GM19023 (cell line): ENCODE measurements around the gene ABCB1.
"Not testable (repeated sequence)": the region's sequence is repeated elsewhere in the genome, so short reads cannot be mapped to it uniquely, and the experiment has no call there.

Source experiments
- ATAC-seq: cut with Tn5 transposase; IDR thresholded peaks from one replicate; pipeline ENCODE4 v1.9.1; 2021; ENCODE audit warnings: mild to moderate bottlenecking, moderate library complexity; ENCODE audit not compliant: unreplicated experiment

ABCB1 gene

DNA sequence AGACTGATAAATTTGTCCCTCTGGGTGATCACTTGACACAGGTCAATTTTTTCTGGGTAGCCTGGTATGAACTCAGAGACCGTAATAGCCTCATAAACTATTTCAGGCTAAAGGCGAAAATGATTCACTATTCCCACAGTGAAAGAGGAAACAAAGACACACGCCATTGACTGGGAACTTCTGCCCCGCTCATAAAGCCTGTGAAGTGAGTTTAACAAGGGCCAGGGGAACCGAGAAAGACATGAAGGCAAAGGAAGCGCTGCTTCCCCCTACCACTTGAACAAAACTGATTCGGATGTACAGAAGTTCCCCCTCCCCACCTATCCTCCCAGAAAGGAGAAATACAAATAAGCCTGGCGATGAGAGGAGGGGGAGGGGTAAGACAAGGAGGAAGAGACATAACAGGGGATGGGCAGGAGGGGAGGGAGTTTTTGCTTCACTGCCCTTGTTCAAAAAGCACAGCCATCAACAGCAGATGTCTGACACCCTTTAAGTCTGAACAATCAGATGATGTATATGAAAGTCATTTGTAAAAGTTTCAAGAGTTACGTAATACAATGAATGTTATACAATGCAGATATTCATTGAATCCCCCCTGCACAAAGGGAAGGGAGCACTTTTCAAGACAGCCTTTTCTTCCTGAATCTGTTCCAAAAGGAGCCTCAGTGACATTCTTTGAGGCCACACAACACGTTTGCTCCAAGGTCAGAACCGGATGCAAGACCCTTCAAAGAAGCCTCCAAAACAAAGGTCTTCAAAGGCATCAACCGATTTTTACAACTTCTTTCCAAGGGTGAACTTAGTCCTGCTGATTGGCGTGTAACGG is 125.9 kb downstream of the ABCB1 start:
- ATAC-seq: peak; percentile 67

DNA sequence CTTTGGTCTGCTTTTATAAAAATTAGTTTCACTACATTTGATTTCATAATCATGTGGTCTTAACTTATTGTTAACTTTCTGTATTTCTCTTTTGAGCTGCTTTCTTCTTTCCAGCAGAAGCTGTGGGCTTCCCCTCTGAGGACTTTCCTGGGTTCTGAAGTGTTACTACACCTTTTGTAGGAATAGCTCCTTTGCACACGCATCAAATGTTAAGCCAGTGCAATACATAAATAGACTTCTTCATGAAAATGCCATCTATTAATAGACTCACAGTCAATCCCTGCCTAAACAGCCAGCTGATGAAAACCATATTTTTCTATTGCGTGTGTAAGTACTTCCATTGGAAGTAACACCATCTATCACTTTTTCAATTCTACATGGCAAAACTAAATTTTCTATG is 126.7 kb downstream of the ABCB1 start:
- no peak for ATAC-seq

DNA sequence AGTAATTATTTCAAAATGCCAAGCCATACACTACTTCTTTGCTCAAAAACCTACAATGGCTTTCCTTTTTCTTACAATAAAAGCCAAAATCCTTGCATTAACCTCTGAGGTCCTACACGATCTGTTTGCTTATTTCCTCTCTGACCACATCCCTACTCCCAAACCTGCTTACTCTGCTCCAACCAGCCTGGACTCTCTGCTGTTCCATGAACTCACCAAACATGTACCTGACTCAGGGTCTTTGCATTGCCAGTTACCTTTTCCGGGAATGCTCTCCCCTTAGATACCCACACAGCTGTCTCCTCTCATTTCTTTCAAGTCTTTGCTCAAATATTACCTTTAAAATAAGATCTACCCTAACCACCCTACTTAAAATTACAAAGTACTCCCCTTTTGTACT is 127.5 kb downstream of the ABCB1 start:
- ATAC-seq: no peak

DNA sequence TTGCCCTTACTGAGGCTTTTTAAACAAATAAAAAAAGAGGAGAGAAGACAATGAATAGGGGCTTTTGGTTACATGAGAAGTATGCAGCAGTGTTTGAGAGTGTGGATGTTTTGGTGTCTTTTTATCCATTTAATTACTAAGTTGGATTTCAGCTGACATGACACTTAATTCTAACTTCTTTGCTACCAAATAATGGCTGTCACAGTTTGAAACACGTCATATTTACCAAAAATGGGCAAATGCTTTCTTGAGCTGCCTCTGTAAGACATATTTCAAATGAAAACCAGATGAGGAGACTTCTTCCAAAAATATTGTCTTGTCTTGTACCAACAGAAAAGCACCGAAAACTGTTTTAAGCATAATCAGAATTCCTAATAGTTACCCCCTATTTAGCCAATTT is 129.2 kb downstream of the ABCB1 start:
- no peak for ATAC-seq

DNA sequence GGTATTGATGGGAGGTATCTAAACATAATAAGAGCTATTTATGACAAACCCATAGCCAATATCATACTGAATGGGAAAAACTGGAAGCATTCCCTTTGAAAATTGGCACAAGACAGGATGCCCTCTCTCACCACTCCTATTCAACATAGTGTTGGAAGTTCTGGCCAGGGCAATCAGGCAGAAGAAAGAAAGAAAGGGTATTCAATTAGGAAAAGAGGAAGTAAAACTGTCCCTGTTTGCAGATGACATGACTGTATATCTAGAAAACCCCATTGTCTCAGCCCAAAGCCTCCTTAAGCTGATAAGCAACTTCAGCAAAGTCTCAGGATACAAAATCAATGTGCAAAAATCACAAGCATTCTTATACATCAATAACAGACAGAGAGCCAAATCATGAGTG is 131.5 kb downstream of the ABCB1 start:
- not testable (repeated sequence) for ATAC-seq

DNA sequence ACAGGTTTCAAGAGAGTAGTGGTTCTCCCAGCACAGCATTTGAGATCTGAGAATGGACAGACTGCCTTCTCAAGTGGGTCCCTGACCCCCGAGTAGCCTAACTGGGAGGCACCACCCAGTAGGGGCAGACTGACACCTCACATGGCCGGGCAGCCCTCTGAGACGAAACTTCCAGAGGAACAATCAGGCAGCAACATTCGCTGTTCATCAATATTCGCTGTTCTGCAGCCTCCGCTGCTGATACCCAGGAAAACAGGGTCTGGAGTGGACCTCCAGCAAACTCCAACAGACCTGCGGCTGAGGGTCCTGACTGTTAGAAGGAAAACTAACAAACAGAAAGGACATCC is 135.2 kb downstream of the ABCB1 start:
- not testable (repeated sequence) for ATAC-seq

DNA sequence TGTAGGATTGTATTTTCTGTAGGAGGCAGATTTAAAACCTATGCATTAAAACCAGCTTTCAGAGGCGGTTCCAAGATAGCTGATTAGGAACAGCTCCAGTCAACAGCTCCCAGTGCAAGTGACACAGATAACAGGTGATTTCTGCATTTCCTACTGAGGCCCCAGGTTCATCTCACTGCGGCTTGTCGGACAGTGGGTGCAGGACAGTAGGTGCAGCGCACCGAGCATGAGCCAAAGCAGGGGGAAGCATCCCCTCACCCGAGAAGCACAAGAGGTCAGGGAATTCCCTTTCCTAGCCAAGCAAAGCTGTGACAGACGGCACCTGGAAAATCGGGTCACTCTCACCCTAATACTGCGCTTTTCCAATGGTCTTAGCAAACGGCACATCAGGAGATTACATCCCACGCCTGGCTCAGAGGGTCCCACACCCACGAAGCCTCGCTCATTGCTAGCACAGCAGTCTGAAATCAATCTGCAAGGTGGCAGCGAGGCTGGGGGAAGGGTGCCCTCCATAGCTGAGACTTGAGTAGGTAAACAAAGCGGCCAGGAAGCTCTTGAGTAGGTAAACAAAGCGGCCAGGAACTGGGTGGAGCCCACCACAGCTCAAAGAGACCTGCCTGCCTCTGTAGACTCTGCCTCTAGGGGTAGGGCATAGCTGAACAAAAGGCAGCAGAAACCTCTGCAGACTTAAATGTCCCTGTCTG is 135.7 kb downstream of the ABCB1 start:
- ATAC-seq: not testable (repeated sequence)

DNA sequence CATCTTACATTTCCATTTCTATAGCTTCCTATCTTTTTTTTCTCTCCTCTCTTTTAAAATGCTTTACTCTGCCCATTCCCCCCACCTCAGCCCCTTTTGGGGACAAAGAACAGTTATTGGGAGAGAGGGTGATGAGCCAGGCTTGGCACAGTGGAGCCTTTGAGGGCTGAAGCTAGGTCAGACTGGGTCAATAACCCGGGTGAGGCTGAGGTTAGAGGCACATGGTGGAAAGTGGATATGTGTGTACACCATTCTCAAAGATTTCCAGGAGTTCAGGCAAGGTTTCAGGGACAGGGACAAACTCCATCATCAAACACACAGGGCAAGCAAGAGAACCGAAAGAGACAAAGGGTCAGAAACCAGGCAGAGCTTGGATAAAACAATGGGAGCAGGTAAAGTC is 136.7 kb downstream of the ABCB1 start:
- ATAC-seq: no peak

DNA sequence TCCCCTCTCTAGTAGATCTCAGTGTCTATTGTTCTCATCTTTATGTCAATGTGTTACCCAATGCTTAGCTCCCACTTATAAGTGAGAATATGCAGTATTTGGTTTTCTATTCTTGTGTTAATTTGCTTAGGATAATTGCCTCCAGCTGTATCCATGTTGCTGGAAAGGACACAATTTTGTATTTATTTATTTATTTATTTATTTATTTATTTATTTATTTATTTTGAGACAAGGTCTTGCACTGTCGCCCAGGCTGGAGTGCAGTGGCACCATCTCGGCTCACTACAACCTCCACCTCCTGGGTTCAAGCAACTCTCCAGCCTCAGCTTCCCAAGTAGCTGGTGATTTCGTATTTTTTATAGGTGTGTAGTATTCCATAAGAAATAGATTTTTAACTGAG is 140.2 kb downstream of the ABCB1 start:
- not testable (repeated sequence) for ATAC-seq

DNA sequence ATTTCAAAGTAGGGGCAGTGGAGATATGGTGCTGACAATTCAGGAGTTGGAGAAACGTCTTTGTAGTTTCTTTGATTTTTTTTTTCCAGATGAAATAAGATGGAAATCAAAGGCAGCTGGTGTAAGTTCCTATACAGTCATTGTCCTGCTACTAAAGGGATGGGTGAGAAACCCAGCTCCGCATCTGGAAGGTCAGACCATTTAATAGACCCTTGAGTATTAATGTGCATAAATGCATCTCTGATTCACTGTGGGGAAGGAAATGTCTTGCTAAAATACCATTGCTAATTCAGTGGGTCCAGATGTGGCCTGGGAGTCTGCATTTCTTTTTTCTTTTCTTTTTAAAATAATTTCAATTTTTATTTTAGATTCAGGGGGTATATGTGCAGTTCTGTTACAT is 140.7 kb downstream of the ABCB1 start:
- no peak for ATAC-seq

DNA sequence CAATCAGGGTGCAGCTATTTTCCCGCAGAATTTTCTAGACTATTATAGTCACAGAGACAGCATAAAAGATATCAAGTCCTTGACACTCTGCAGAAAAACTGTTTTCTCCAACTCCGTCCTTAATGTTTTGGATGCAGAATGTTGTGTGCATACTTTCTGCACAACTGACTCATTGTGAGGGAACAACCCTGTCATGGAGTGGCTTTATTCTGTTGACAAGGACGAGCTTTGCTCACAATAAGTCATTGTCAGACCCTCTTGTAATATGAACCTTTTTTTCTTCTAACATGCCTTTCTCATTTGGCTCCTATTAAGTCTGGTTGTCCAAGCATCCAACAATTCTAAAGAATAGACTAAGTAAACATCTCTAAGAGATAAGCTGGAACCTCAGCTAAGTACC is 142.5 kb downstream of the ABCB1 start:
- ATAC-seq: no peak

DNA sequence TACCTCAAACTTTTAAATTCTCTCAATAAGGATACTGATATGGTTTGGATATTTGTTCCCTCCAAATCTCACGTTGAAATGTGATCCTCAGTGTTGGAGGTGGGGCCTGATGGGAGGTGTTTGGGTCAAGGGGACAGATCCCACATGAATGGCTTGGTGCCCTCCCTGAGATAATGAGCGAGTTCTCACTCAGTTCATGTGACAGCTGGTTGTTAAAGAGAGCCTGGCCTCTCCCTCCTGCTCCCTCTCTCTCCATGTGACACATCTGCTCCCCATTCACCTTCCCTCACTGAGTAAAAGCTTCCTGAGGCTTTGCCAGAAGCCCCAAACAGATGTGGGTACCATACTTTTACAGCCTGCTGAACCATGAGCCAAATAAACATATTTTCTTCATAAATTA is 144.4 kb downstream of the ABCB1 start:
- no peak for ATAC-seq
